KBM-7 (cell line): ENCODE measurements around the gene CLDN19.
"Not testable (repeated sequence)": the region's sequence is repeated elsewhere in the genome, so short reads cannot be mapped to it uniquely, and the experiment has no call there.

ENCODE experiments used
- DNase-seq: peaks from one replicate; pipeline ENCODE4 v3.0.0-alpha.2; 2015
- in situ Hi-C: fragments of 300-500 bp; cut with MboI; formaldehyde crosslinking; loops from 2 replicates; pipeline ENCODE4 v1.14.3; 2020; ENCODE audit warnings: low sequenced_read_pairs, low pct_unique_long_range_greater_than_20kb, mixed read lengths

The CLDN19 gene

DNA sequence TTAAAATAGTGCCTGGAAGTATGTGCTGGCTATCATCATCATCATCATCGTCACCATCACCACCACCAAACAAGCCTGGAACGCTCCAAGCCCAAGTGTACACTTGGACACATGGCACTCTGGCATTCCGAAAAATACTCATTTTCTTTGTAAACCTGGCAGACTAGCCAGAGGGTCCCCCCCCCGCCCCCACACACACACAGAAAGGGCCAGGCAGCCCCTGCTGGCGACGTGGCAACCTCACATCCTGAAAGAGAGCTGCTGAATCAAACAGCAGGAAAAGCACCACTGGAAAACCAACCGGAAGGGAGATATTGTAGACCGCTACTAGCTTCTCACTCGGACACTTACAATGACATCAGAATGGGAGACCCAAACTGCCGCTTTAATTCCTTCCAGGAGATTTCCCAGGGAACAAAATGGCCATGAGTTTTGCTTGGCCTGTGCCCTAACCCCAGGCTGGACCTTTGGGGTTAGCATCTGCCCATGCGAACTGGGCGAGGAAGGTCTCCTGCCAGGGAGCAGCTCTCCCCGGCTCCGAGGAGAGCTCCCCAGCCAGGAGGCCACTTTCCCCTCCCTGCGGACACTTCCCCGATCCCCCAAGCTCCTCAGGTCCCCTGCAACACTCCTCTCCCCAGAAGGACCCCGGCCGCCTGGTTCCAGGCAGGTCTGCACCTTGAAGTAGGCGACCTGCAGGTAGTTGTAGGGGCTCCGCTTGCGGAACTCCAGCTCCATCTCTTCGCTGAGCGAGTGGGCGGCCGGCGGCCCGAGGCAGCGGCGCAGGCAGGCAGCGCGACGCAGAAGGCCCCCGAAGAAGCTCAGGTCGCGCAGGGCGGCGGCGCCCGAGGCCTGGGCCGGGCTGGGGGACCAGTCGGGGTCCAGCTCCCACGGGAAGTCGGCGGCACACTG lies 26.1 kb upstream of the CLDN19 start:
- DNase-seq, result peak; percentile 65
- in situ Hi-C loops, result no loop called here

DNA sequence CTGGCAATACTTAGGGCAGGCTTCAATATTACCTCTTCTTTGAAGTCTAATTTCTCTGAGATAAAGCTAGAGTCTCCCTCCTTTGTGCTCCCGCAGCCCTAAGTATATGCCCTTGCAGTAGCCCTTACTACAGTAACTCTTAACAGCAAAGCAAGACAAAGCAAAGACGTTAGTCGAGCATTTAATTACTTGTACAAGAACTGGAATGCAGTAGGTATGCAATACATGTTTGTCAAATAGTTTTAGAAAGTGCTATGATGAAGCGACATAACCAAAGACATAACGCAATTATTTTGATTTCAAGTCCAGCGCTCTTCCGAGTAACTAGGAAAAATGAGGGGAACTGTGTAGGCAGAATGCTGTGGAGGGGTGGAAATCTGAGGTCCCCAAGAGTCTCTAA lies 25.2 kb upstream of the CLDN19 start:
- in situ Hi-C loops, result no loop called here
- no peak for DNase-seq

DNA sequence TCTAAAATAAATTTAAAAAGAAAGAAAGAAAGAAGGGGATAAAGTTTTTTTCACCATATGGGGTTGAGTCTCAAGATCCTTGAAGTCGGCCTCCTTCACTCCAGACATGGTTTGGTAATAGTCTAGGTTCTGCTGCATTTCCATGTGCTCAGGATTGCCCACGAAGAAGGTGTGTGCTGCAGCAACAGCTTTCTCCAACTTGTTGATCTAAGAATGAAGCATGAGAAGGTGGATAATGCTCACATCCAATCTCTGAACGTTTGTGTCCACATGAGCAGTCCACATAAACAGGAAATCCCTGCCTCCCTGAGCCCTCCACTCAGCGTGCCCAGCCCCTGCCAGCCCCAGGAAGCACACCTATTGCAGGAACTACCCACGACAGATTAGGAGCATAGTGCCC lies 22.2 kb upstream of the CLDN19 start:
- no peak for DNase-seq
- in situ Hi-C loops, result no loop called here

DNA sequence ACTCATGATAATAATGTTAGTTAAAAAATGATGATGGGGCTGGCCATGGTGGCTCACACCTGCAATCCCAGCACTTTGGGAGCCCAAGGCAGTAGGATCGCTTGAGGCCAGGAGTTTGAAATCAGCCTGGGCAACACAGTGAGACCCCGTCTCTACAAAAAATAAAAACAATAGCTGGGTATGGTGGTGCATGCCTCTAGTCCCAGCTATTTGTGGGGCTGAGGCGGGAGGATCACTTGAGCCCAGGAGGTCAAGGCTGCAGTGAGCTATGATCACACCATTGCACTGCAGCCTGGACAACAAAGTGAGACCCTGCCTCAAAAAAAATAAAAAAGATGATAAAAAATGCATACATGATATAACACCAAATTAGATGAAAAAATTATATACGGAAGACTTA lies 21.5 kb upstream of the CLDN19 start:
- DNase-seq, result no peak
- in situ Hi-C loops, result no loop called here

DNA sequence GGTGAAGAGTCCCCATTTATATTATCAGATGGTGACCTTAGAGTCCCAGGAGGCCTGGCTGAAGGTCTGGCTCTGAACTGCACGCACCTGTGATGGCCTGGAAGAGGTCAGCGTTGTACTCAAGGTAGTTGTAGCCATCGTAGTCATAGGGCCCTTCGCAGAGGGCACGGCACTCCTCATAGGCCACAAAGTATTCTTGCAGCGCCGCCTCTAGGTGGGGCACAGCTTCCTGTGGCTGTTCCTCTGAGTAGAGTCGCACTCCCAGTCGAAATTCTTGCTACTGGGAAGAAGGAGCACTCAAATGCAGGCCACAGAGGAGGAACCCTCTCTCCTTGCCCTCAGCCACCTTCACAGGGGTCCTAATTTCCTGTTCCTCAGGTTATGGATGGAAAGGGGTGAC lies 19.1 kb upstream of the CLDN19 start:
- in situ Hi-C loops, result no loop called here
- peak; percentile 39 for DNase-seq

DNA sequence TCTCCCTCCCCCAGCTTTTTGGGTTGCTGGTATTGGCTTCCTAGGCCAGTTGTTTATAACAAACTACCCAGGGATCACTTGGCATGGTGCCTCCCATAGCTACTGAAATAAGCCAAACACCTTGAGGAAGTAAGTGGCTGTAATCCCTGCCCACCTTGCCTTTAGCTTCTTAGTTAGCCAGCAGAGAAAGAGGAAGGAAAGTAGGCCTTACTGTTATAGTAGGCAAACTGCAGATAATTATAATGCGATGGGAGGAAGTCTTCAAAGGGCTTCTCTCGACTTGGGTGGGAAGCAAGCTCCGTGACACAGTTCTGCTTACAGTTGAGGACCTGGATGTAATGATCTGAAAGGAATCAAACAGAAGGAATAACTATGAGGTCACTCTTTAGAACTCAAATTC lies 18.6 kb upstream of the CLDN19 start:
- in situ Hi-C loops, result no loop called here
- peak; percentile 81 for DNase-seq

DNA sequence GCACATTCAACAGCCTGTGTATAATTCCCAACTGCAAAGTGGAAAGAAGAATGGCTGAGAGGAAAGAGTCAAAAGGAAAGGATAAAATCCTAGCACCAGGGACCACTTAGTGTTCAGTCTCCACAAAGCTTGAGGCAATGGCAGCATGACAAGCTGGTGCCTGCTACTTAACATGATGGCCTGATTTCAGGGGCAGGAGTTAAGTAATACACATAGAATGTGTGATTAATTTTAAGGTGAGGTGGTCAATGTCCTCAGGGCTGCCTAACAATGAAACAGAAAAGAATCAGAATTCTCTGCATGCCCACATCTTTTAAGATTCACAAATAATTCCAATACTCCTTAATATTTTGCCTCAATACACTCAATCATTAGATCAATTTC lies 17.8 kb upstream of the CLDN19 start:
- in situ Hi-C loops, result no loop called here
- no peak for DNase-seq

DNA sequence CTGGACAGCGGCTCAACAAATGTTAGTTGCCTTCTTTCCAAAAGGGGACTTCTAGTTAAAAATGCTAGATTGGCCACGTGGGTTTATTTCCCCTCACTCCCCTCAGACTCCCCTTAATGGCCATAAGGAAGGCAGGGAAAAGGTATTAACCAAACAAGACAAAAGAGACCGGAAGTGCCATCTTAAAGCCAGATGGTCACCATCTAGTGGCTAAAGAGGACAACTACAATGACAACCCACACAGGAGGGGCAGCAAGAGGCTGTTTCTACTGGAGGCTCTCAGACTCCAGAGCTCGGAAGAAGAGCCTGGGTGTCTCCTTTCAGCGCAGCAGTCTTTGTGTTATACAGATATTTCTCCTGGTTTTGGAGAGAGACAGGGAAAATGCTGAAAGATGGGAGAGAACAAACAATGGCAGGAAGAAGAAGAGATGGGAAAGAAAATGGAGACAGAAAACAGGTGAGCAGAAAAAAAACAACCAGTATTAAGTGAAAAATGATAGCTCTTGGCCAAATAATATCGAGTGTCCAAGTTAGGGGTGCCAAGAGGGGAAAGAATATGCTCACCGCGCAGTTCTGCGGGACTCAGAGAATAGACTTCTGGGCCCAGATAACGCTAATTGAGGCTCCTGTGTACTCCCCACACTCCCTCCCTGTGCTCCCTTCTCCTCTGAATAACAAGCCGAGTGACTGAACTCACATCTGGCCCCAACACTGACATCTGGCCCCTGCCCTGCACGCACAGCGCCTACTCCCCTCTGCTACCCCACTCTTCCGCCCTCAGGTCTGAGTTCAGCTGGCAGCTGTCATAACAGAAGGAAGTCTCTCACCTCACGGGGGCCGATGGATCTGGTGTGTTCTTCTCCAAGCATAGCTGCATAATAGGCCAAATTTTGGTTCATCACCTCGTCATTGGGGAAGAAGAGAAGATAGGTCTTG lies 17.2 kb upstream of the CLDN19 start:
- peak; percentile 61 for DNase-seq
- in situ Hi-C loops, result no loop called here

DNA sequence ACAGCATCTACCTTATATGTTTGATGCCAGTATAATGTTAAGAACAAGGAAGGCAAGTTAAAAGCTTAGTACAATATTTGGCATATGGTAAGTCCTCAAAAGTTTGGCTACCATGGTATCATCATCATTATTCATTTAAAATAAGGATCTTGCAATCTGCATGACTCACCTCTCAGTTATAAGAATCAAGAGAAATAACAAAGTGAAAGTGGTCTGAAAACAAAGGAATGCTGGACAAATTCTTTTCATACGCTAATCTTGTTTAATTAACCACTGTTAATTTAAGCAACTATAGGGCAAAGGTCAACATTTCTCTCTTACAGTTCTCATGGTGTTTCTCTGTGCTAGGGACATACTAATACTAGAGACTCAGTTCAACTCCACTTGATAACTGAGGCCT lies 13.0 kb upstream of the CLDN19 start:
- in situ Hi-C loops, result no loop called here

DNA sequence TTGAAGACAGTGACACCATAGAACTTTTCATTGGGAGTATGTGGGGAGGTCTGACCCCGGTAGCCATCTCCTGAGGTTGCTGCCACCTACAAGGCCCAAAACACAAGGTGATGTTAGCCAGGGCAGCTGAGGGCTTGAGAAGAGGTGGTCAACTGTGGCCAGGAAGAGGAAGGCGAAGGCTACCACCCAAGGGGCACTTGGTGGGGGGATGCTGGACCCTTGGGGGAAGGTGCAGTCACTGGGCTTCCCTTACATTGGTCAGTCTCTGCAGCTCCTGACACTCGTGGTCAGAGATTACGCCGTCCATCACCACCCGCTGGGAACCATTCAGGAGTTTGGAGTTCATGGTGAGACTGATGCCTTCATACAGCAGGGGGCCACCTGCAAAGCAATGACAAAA lies 12.2 kb upstream of the CLDN19 start:
- in situ Hi-C loops, result no loop called here
- DNase-seq, result no peak

More for the DNA sequence above, 13.0 kb upstream of the CLDN19 start:
- DNase-seq, result no peak

DNA sequence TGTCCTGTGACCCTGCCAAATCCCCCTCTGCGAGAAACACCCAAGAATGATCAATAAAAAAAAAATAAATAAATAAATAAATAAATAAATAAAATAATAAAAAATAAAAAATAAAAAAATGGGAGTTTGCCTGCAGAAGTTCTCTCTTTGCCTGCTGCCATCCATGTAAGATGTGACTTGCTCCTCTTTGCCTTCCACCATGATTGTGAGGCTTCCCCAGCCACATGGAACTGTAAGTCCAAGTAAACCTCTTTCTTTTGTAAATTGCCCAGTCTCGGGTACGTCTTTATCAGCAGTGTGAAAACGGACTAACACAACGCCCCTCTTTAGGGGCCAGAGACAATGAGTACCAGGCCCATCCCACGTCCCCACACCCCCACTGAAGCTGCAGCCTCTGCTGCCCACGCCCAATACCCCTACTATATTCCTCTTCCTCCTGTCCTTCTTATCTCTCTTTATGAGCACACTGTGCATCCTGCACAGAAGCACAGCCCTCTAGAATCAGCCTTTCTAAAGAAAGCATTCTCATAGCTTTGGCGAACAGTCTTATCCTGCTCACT lies 11.6 kb upstream of the CLDN19 start:
- DNase-seq, in situ Hi-C loops: not testable (repeated sequence)

DNA sequence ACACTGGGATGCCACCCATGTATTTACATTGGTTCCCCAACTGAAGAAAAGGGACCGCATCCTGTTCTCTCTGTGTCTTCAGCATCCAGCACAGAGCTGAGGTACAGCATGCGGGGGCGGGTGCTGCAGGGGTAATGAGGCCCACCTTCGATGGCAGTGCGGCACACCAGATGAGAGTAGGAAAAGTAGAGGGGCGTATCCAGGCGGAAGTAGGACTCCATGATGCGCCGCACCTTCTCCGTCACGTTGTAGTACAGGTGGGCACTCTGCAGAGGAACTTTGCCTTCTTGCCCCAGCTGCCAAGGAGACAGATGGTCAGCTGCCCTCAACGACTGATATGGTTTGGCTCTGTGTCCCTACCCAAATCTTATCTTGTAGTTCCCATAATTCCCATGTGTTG lies 10.0 kb upstream of the CLDN19 start:
- in situ Hi-C loops, result no loop called here
- no peak for DNase-seq

DNA sequence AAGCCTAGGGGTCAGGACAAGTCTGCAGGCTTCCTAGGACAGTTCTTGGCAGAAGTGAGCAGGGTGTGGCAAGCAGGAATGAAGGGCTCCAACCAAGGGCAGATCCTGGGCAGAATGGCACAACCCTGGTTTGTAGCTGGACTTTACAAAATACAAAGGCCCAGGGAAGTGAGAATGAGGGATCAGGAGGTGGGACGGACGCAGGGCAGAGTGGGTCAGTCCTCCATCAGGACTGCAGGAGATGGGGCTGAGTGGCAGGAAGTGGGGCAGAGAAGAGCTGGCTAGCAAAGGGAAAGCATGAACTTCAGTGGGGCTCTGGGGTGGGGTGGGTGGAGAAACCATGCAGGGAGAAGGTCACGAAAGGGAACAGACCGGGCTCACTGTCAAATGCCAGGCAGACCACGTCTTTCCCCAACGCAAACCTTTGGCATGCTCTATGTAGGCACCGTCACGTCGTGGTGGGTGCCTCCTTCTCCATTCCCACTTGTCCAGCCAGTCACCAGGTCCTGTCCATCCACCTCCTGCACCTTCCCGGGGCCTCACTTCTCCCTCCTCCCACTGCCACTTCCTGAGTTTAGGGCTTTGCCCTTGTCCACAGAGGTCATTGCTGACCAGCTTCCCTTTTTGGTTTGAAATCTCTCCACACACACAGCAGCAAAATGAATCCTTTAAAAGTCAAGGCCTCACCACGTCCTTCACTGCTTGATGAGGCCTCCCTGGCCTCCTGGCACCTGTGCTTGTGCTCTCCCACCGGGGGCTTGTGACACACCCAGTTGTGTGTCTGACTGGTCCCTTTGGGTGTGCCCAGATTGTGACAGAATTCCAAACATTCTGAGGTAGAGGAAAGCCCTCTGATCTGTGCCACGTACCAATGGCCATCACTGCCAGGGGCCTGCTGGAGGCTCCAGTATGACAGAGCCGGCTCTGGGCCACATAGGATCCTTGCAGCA lies 8.7 kb upstream of the CLDN19 start:
- no peak for DNase-seq
- in situ Hi-C loops, result loop anchor here (10.0 to 25.0 kb wide), 2 partner anchors 174 to 411 kb away; partner anchors contain the start of gene FOXJ3

DNA sequence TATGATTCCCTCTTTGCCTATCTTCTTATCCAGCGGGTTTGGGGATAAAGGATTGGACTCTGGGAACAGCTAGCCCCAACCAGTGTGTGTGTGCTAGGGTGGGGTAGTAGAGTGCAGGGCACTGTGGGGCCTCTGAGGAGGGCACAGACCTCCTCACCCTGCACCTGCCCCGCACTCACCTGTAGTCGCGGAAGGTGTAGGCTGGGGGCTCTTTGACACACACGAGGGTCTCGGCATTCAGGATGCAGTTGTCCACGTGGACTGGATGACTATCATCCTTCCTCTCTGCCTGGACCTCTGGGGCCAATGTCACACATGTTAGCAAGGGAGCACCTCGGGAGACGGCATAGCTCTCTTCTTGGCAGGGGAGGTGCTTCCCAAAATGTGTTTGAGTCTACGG lies 8.0 kb upstream of the CLDN19 start:
- in situ Hi-C loops, result loop anchor here (10.0 to 25.0 kb wide), 2 partner anchors 173 to 411 kb away; partner anchors contain the start of gene FOXJ3
- no peak for DNase-seq

DNA sequence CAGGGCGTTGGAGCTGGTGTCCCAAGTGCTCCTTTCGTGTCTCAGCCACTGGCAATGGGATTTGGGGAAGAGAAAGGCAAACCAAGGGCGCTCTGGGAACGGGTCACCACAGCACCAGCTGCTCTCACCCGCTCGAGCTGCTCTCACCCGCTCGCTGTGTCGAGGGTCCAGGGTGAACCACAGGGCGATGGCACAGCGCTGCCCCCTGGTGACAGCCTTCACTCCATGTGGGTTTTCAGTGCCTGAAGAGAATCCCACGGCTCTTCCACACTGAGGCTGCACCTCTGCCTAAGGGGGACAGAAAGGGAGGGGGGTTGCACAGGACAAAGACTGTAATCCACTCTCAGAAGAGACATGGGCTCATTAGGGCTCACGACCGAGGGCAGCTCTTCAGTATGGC lies 7.1 kb upstream of the CLDN19 start:
- in situ Hi-C loops, result loop anchor here (10.0 to 25.0 kb wide), 2 partner anchors 172 to 410 kb away; partner anchors contain the start of gene FOXJ3
- peak; percentile 47 for DNase-seq

DNA sequence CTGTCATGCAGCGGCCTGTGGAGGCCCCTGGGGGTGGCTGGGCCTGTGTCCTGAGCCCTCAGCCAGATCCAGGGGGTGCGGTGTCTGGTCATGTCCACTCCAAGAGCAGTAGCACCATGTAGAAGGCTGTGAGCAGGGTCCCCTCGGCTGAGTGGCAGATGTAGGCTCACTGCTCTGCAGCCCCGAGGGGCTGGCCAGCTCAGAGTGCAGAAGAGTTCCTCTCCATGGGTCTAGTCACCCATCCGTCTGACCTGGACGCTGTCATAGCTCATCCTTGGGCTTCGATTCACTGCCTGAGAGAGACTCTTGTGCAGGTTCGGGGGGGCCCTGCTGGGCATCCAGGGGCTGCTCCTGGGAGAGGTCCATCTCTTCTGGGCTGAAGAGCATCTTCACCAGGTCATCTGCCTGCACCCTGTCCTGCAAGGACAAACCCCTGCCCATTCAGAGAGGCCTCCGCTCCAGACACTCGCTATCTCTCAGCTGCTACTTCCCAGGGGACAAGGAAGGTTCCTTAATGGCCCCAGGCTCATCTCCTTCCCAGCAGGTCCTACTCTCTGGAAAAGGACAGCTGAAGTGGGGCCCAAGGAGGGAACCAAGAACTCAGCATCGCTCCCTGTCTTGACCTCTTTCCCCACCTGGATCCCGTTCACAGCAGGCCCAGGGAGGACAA lies 6.5 kb upstream of the CLDN19 start:
- in situ Hi-C loops, result loop anchor here (10.0 to 25.0 kb wide), 2 partner anchors 172 to 409 kb away; partner anchors contain the start of gene FOXJ3
- no peak for DNase-seq

DNA sequence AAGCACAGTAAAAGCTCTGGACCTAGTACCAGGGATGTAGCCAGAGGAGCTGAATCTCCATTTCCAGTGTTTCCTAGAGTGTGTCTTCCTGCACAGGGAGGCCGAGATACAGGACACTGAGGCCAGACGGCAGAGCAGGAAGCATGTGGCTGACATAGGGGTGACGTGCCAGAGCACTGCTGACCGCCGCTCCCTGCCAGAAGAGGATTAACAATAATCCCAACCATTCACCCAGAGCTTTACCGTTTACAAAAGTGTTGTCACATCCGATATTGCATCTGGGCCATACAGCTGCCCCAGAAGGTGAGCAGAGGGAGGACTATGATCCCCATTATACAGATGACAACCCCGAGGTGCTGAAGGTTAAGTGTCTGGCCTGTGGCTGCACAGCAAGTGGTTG lies 5.8 kb upstream of the CLDN19 start:
- no peak for DNase-seq
- in situ Hi-C loops, result loop anchor here (10.0 to 25.0 kb wide), 2 partner anchors 171 to 409 kb away; partner anchors contain the start of gene FOXJ3

DNA sequence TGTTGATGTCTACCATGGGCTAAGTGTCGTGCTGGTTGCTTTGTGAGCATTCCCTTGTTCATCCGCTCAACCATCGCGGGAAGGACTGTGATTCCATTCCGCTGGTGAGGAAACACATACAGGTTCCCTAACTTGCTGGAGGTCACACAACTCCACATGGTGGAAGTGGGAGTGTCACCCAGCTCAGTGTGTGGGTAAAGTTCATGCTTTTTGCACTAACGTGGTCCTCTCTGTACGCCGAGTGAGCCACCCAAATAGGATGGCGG lies 4.0 kb upstream of the CLDN19 start:
- in situ Hi-C loops, result loop anchor here (10.0 to 25.0 kb wide), 2 partner anchors 169 to 407 kb away; partner anchors contain the start of gene FOXJ3
- DNase-seq, result no peak
